ENCODE data around the gene PRKAG3. TPM values are rescaled to one million over a fixed set of nuclear protein-coding genes. Genes with fewer than 3 reads are reported as not detected.

The PRKAG3 gene
- total and polyA plus RNA-seq, 4 donors: 0.01 TPM; not detected in 3

DNA sequence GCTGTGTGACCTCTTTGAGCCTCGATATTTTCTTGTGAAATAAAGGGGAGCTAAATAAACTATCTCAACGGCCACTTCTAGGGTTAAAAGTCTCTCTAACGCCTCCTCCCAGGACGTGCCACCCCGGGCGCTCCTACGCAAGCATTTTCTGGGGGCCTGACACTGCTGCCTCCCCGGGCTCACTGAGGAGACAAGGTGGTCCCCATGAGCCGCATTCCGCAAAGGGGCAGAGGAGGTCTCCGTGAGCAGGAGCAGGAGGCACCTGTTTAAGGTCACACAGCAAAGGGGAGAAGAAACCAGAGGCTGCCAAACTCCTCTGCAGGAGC, 48.1 kb upstream of the PRKAG3 start:
- peaks cover 10 to 80% (median 57%) of the 10 kb centered on the region in 3 donors for H3K27me3 ChIP-seq (ENCODE audit: control insufficient read depth in 3 of 3, insufficient read depth in 3 of 3, low read length in 2 of 3)

DNA sequence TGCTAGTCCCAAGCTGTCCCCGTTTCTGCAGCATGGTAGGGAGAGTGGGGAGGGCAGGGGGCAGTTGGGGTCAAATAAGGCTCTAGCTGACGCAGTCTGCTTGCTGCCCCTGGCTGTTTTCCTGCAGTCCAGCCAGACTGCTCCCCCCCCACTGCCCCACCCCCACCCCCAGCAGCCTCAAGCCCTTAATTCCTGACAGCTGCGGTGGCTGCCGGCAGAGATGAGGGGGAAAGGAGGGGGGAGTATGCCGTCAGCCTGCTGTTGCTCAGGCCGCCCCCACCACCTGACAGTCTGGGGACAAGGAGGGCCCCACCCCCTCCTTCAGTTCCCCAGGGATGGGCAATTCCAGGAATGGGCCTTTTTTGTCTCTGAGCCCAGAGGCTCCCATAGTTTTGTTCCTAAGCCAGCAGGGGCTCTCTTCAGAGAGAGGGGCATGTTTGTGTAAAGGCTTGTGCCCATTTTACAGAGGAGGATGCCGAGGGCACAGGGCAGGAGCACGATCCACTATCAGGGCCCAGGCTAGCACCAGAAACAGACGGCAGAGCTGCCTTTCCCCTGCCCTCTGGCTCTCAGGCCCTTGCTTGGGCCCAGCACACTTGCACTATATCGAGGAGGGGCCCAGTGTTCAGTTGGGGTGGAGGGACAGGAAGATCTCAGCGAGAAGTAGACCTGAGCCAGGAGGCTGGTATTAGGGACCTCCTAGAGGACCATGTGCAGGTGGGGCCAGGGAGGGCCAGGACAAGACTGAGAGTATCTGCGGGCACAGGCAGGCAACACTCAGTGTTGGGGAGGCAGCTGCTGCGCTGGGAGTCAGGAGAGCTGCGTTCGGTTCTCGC, 47.5 kb upstream of the PRKAG3 start:
- no peaks in the 10 kb centered on the region for H3K36me3 ChIP-seq (ENCODE audit: control insufficient read depth in 4 of 4, insufficient read depth in 4 of 4, low read length in 4 of 4)
- TF ChIP-seq, protein P1, sequence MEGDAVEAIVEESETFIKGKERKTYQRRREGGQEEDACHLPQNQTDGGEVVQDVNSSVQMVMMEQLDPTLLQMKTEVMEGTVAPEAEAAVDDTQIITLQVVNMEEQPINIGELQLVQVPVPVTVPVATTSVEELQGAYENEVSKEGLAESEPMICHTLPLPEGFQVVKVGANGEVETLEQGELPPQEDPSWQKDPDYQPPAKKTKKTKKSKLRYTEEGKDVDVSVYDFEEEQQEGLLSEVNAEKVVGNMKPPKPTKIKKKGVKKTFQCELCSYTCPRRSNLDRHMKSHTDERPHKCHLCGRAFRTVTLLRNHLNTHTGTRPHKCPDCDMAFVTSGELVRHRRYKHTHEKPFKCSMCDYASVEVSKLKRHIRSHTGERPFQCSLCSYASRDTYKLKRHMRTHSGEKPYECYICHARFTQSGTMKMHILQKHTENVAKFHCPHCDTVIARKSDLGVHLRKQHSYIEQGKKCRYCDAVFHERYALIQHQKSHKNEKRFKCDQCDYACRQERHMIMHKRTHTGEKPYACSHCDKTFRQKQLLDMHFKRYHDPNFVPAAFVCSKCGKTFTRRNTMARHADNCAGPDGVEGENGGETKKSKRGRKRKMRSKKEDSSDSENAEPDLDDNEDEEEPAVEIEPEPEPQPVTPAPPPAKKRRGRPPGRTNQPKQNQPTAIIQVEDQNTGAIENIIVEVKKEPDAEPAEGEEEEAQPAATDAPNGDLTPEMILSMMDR (IDR thresholded peaks at IDR 0.05; ENCODE audit: control extremely low read depth, extremely low read depth): no peak
- DNase-seq (no peak), ATAC-seq (ENCODE audit: insufficient read depth, low FRiP score) (no peak)
- no peaks in the 10 kb centered on the region for H3K9me3 ChIP-seq (ENCODE audit: control insufficient read depth in 4 of 4, insufficient read depth in 3 of 4, low read length in 3 of 4)
- 19 to 27% methylated on average over 15 to 16 of the region's 16 CpGs for WGBS, 2 donors
- no peak overlapping the region for H3K9ac ChIP-seq (ENCODE audit: insufficient read depth in 1 of 2, low read length in 2 of 2)
- H3K27me3 ChIP-seq (ENCODE audit: control insufficient read depth in 3 of 3, insufficient read depth in 3 of 3, low read length in 2 of 3): peaks cover 10 to 81% (median 63%) of the 10 kb centered on the region in 3 donors
- H3K4me1 ChIP-seq (ENCODE audit: control insufficient read depth in 5 of 5, insufficient read depth in 5 of 5, low read length in 5 of 5): peaks cover 0 to 16% (median 0%) of the 10 kb centered on the region in 5 donors
- H3K27ac ChIP-seq (ENCODE audit: low read depth in 1 of 2, low read length in 1 of 2): no peak overlapping the region
- no peak overlapping the region for H3K4me3 ChIP-seq

More for the DNA sequence above, 48.1 kb upstream of the PRKAG3 start:
- no peak overlapping the region for H3K4me3 ChIP-seq
- peaks cover 0 to 16% (median 0%) of the 10 kb centered on the region in 5 donors for H3K4me1 ChIP-seq (ENCODE audit: control insufficient read depth in 5 of 5, insufficient read depth in 5 of 5, low read length in 5 of 5)
- H3K27ac ChIP-seq (ENCODE audit: low read depth in 1 of 2, low read length in 1 of 2): no peak overlapping the region
- ATAC-seq (ENCODE audit: insufficient read depth, low FRiP score): no peak
- TF ChIP-seq, protein P1 (IDR thresholded peaks at IDR 0.05; ENCODE audit: control extremely low read depth, extremely low read depth): no peak
- 6 to 13% methylated on average over 11 of the region's 11 CpGs for WGBS, 2 donors
- no peak for DNase-seq
- no peaks in the 10 kb centered on the region for H3K36me3 ChIP-seq (ENCODE audit: control insufficient read depth in 4 of 4, insufficient read depth in 4 of 4, low read length in 4 of 4)
- H3K9ac ChIP-seq (ENCODE audit: insufficient read depth in 1 of 2, low read length in 2 of 2): no peak overlapping the region
- no peaks in the 10 kb centered on the region for H3K9me3 ChIP-seq (ENCODE audit: control insufficient read depth in 4 of 4, insufficient read depth in 3 of 4, low read length in 3 of 4)

DNA sequence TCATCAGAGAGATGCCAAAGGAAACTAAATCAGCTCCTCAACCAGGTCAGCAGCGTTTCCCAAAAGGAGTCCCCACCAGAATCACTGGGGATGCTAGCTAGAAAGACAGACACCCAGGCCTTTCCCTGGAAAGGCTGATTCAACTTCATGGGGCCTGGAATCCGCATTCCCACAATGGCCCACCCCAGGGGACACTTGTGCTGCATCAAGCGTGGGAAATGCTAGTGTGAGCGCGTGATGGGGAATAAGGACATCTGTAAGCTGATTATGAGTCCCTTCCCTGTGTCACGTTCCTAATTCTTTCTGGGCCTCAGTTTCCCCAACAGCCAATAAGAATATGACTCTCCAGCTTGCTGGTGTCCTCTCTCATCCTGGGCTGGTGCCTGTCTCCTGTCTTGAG, 46.9 kb upstream of the PRKAG3 start:
- H3K4me3 ChIP-seq: no peak overlapping the region
- H3K27me3 ChIP-seq (ENCODE audit: control insufficient read depth in 3 of 3, insufficient read depth in 3 of 3, low read length in 2 of 3): peaks cover 10 to 81% (median 67%) of the 10 kb centered on the region in 3 donors
- H3K27ac ChIP-seq (ENCODE audit: low read depth in 1 of 2, low read length in 1 of 2): no peak overlapping the region
- TF ChIP-seq, protein P1 (IDR thresholded peaks at IDR 0.05; ENCODE audit: control extremely low read depth, extremely low read depth): no peak
- peaks cover 0 to 19% (median 0%) of the 10 kb centered on the region in 5 donors for H3K4me1 ChIP-seq (ENCODE audit: control insufficient read depth in 5 of 5, insufficient read depth in 5 of 5, low read length in 5 of 5)
- H3K9me3 ChIP-seq (ENCODE audit: control insufficient read depth in 4 of 4, insufficient read depth in 3 of 4, low read length in 3 of 4): no peaks in the 10 kb centered on the region
- H3K9ac ChIP-seq (ENCODE audit: insufficient read depth in 1 of 2, low read length in 2 of 2): no peak overlapping the region
- DNase-seq (no peak), ATAC-seq (ENCODE audit: insufficient read depth, low FRiP score) (no peak)
- 58 to 60% methylated on average over 6 of the region's 6 CpGs for WGBS, 2 donors
- no peaks in the 10 kb centered on the region for H3K36me3 ChIP-seq (ENCODE audit: control insufficient read depth in 4 of 4, insufficient read depth in 4 of 4, low read length in 4 of 4)
